HepG2 (cell line): Measurements from ENCODE around the gene KHK. TPM values are rescaled to one million over a fixed set of nuclear protein-coding genes. Genes with fewer than 3 reads are reported as not detected.
A peak's percentile ranks its signal among the peaks of the same experiment; 100 is the strongest.

Experiments
- ATAC-seq: fragments of 200-7000 bp; cut with Tn5 transposase; 3 replicates; pipeline ENCODE4 v1.9.1; 2020; ENCODE audit warnings: mild to moderate bottlenecking, moderate library complexity
- BruUV-seq: library from RNA; stranded (reverse); fragments of 400-500 nt; replicated peaks from 2 replicates; lab custom pipeline; 2021; lab: Mats Ljungman, UMichigan
- CTCF ChIA-PET: fragments of 300-600 bp; formaldehyde crosslinking; extraction: SDS; loops from one replicate; lab custom pipeline; 2021; ENCODE audit warnings: low total read pairs, inconsistent platforms, low intra/inter-chr PET ratio; lab: Yijun Ruan, JAX
- POLR2A ChIA-PET: fragments of 350-600 bp; sonication (Branson Sonifier 250); formaldehyde crosslinking; loops from one replicate; lab custom pipeline; 2020; ENCODE audit warnings: antibody characterized with exemption, inconsistent platforms; lab: Yijun Ruan, JAX
- DNase-seq: peaks from one replicate; pipeline ENCODE4 v3.0.0-alpha.2; 2015; ENCODE audit warnings: low spot score
- FAIRE-seq: peaks from 3 replicates; lab custom pipeline; 2011; peaks lifted over from hg19 to GRCh38; lab: Jason Lieb, UNC
- H2AFZ ChIP-seq: one replicate; pipeline ENCODE4 v1.6.1; 2011; ENCODE audit warnings: low read length, inconsistent platforms
- H3K27ac ChIP-seq: fragments of 300-600 bp; 3 replicates; pipeline ENCODE4 v1.8.0; 2011; ENCODE audit warnings: mixed run types, mild to moderate bottlenecking, mixed read lengths, low read length, inconsistent platforms; ENCODE audit not compliant: insufficient read depth; ENCODE audit errors: extremely low read length
- H3K27me3 ChIP-seq, 2 experiments: fragments of 200-600 bp in 1 of 2; 2 replicates in 1 of 2; 3 replicates in 1 of 2; pipeline versions ENCODE4 v1.6.0 to v1.8.0; 2011; ENCODE audit warnings: low read length in 2 of 2, mild to moderate bottlenecking in 2 of 2, moderate library complexity in 2 of 2, inconsistent platforms in 1 of 2; ENCODE audit not compliant: insufficient read depth in 2 of 2, control insufficient read depth in 1 of 2
- H3K36me3 ChIP-seq, 2 experiments: fragments of 200-600 bp in 1 of 2; replicated peaks in 1 of 2; 2 replicates in 1 of 2; 3 replicates in 1 of 2; pipeline versions ENCODE4 v1.5.1 to v1.8.0; 2011; ENCODE audit warnings: low read length in 2 of 2, inconsistent platforms in 1 of 2; ENCODE audit not compliant: insufficient read depth in 2 of 2, control insufficient read depth in 1 of 2
- H3K4me1 ChIP-seq: 2 replicates; pipeline ENCODE4 v1.5.1; 2012; ENCODE audit warnings: low read length, inconsistent platforms; ENCODE audit not compliant: insufficient read depth
- H3K4me2 ChIP-seq: 2 replicates; pipeline ENCODE4 v1.6.0; 2011; ENCODE audit warnings: low read depth, low read length, inconsistent platforms
- H3K4me3 ChIP-seq, 3 experiments: fragments of 200-600 bp in 1 of 3; sonication (generic), shearing (Covaris generic) in 1 of 3; replicated peaks in 1 of 3; 2 replicates each; pipeline ENCODE4 v1.5.1; 2011 to 2016; ENCODE audit warnings: low read length in 3 of 3, inconsistent platforms in 2 of 3, low read depth in 2 of 3, mild to moderate bottlenecking in 2 of 3, control low read depth in 1 of 3, mixed read lengths in 1 of 3; ENCODE audit not compliant: insufficient read depth in 1 of 3
- H3K79me2 ChIP-seq: one replicate; pipeline ENCODE4 v1.6.1; 2011; ENCODE audit warnings: low read length, inconsistent platforms; ENCODE audit not compliant: insufficient read depth
- H3K9ac ChIP-seq: 2 replicates; pipeline ENCODE4 v1.6.0; 2011; ENCODE audit warnings: mild to moderate bottlenecking, low read depth, low read length, inconsistent platforms; ENCODE audit not compliant: insufficient read depth
- H3K9me3 ChIP-seq: 2 replicates; pipeline ENCODE4 v1.5.1; 2012; ENCODE audit warnings: mild to moderate bottlenecking, low read length
- H4K20me1 ChIP-seq: 2 replicates; pipeline ENCODE4 v1.6.0; 2011; ENCODE audit warnings: inconsistent platforms, mild to moderate bottlenecking, low read length, moderate library complexity; ENCODE audit not compliant: insufficient read depth
- LCORL ChIP-seq, 2 experiments: fragments of 450-650 bp in 1 of 2; sonication (generic) in 1 of 2; formaldehyde crosslinking in 1 of 2; IDR thresholded peaks; 2 replicates each; pipeline versions ENCODE4 v1.5.0 to v1.6.1; 2017 to 2020; ENCODE audit warnings: antibody characterized with exemption in 1 of 2, missing genetic modification reagents in 1 of 2
- MBNL3 ChIP-seq: fragments of 250-450 bp; sonication (Bioruptor Pico); conservative IDR thresholded peaks from 2 replicates; pipeline ENCODE4 v1.8.0; 2022; ENCODE audit warnings: mild to moderate bottlenecking, inconsistent platforms
- NCOA5 ChIP-seq: sonication (generic); formaldehyde crosslinking; IDR thresholded peaks from 2 replicates; pipeline ENCODE4 v1.4.0; 2020; ENCODE audit warnings: missing genetic modification reagents
- NR2F6 ChIP-seq, 2 experiments: IDR thresholded peaks; 2 replicates each; pipeline ENCODE4 v1.6.1; 2016; ENCODE audit warnings: antibody characterized with exemption in 1 of 2, mild to moderate bottlenecking in 1 of 2
- SPEN ChIP-seq: sonication (generic); formaldehyde crosslinking; IDR thresholded peaks from 2 replicates; pipeline ENCODE4 v1.5.1; 2020; ENCODE audit warnings: low read depth, mild to moderate bottlenecking, missing genetic modification reagents
- TFAP4 ChIP-seq: sonication (generic); IDR thresholded peaks from 2 replicates; pipeline ENCODE4 v1.6.1; 2016; ENCODE audit warnings: low read depth, borderline replicate concordance
- ZBTB25 ChIP-seq: IDR thresholded peaks from 2 replicates; pipeline ENCODE4 v1.6.1; 2018; ENCODE audit warnings: missing genetic modification reagents
- ZBTB33 ChIP-seq: sonication (generic); formaldehyde crosslinking; IDR thresholded peaks from 2 replicates; pipeline ENCODE4 v1.4.0; 2020; ENCODE audit warnings: missing genetic modification reagents
- ZNF512B ChIP-seq: sonication (generic); formaldehyde crosslinking; IDR thresholded peaks from 2 replicates; pipeline ENCODE4 v1.5.1; 2020; ENCODE audit warnings: missing genetic modification reagents, mild to moderate bottlenecking, borderline replicate concordance
- WGBS: methylation state at CpG from one replicate; pipeline ENCODE4 v1.1.6; 2017; ENCODE audit warnings: low lambda C conversion rate; 5-methylcytosine and 5-hydroxymethylcytosine counted together
- in situ Hi-C: cut with HindIII; loops from 2 replicates; pipeline ENCODE4 v1.10.0; 2017; ENCODE audit warnings: low pct_unique_long_range_greater_than_20kb; ENCODE audit not compliant: extremely low pct_ligation_motif_present
- intact Hi-C: fragments of 100-400 bp; cut with micrococcal nuclease; formaldehyde crosslinking; loops from one replicate; pipeline ENCODE4 v1.10.0; 2022; ENCODE audit not compliant: unreplicated experiment
- polyA plus RNA-seq, 8 experiments: library from polyadenylated mRNA; depleted of rRNA in 3 of 8; stranded (reverse) in 7 of 8; unstranded in 1 of 8; fragments of >200 nt; fragmentation: Illumina TruSeq in 4 of 8; extraction: Trizol in 4 of 8; gene quantifications; 2 replicates each; pipeline versions ENCODE4 v1.2.1 to v1.2.3, GENCODE V29; 2011 to 2016; ENCODE audit warnings: low read depth in 4 of 8, missing spikeins in 1 of 8, mixed read lengths in 1 of 8; ENCODE audit not compliant: insufficient read depth in 1 of 8
- total RNA-seq, 5 experiments: library from RNA; depleted of rRNA; stranded (reverse); fragments of >200 nt; fragmentation: Illumina TruSeq; extraction: Trizol; gene quantifications; 2 replicates each; pipeline ENCODE4 v1.2.3, GENCODE V29; 2016; ENCODE audit warnings: low read depth in 1 of 5

The KHK gene
- total and polyA plus RNA-seq, 2 of the 13 experiments (the other 11 are each of a cell fraction or from before 2014, with no cell fraction given): 40.9 to 99.2 TPM

- H3K79me2 ChIP-seq: peaks cover 22% of the 10 kb centered on the region
- TF ChIP-seq TFAP4: no peak
- no peak for TF ChIP-seq MBNL3
- peak; percentile 80; the same call in 1 of the 2 replicates for TF ChIP-seq ZBTB25
- TF ChIP-seq NR2F6 (IDR thresholded peaks at IDR 0.05): no peak
- TF ChIP-seq NR2F6 (CRISPR knock-in tag; IDR thresholded peaks at IDR 0.05): peak; percentile 49; the same call in 1 of the 2 replicates
- TF ChIP-seq NCOA5: no peak
- no peak for TF ChIP-seq LCORL (IDR thresholded peaks at IDR 0.05)
- TF ChIP-seq LCORL (CRISPR knock-in tag; IDR thresholded peaks at IDR 0.05): peak; percentile 42; the same call in 1 of the 2 replicates
- peak; percentile 81 for TF ChIP-seq SPEN (CRISPR knock-in tag)
- TF ChIP-seq ZBTB33: no peak
- no peak for TF ChIP-seq ZNF512B (CRISPR knock-in tag)
These were observed 47.6 kb downstream of the KHK start, which contains the start of gene PREB for GRCh38 chr2:27133905-27134780. Gene PREB (minus strand): TSS chr2:27134636. CDS start chr2:27134421, 215 bp downstream.

More at GRCh38 chr2:27133905-27134780, 47.6 kb downstream of the KHK start, which contains the start of gene PREB:
- DNase-seq: peak; percentile 91
- CTCF ChIA-PET: interaction anchor here (1.8 kb wide), 1 partner anchor 57 kb away, joined by 10 read pairs; no protein-coding TSS in a partner anchor
- WGBS: under 1% methylated on average over 34 of the region's 86 CpGs
- Histone ChIP-seq H3K9ac (peak within 1 kb of the TSS; percentile 98), H3K27ac (peak within 1 kb of the TSS; percentile 72), H4K20me1 (no peaks in the 10 kb centered on the region; the same call in 1 of the 2 replicates), H3K36me3 (peaks cover 20 to 34% of the 10 kb centered on the region in 2 experiments), H3K9me3 (no peaks in the 10 kb centered on the region), H2AFZ (no peak within 1 kb of the TSS), H3K4me3 (peak within 1 kb of the TSS; percentile 92 to 100 (median 96)), H3K27me3 (peaks cover 6 to 14% of the 10 kb centered on the region in 2 experiments; a peak in 3 of 5 replicates), H3K4me1 (peaks cover 52% of the 10 kb centered on the region), H3K4me2 (peak within 1 kb of the TSS; percentile 96)
- peak; percentile 83 for ATAC-seq
- in situ Hi-C loops: no loop called here
- intact Hi-C loops: loop anchor here (1.0 to 2.0 kb wide), 2 partner anchors 11 to 57 kb away; partner anchors contain the start of gene ABHD1
- BruUV-seq: no TSS peak
- peak; percentile 69 for FAIRE-seq
- POLR2A ChIA-PET: interaction anchor here (0.9 to 3.6 kb wide), 26 partner anchors 10 to 129 kb away, joined by 3 to 76 read pairs (median 6); partner anchors contain the start of genes ABHD1, AGBL5, ATRAID and CGREF1
